NCI-H187 (cell line): Measurements from ENCODE around the gene FBLN5.
"Not testable (repeated sequence)": the region's sequence is repeated elsewhere in the genome, so short reads cannot be mapped to it uniquely, and the experiment has no call there.

Experiments used
- DNase-seq, 2 experiments: peaks; one replicate each; lab custom pipeline; 2025; lab: John Stamatoyannopoulos, UW

The FBLN5 gene

GRCh38 chr14:91884664-91885063, 62.8 kb downstream of the FBLN5 start:
- no peak for DNase-seq

- no peak for DNase-seq
These were observed 63.7 kb downstream of the FBLN5 start for GRCh38 chr14:91883753-91884152.

GRCh38 chr14:91882776-91883175, 64.7 kb downstream of the FBLN5 start:
- DNase-seq = no peak

GRCh38 chr14:91882369-91882768, 65.1 kb downstream of the FBLN5 start:
- no peak for DNase-seq

- DNase-seq = no peak
These were observed 68.3 kb downstream of the FBLN5 start for GRCh38 chr14:91879196-91879595.

GRCh38 chr14:91878274-91878673, 69.2 kb downstream of the FBLN5 start:
- DNase-seq = no peak

GRCh38 chr14:91877376-91877915, 70.0 kb downstream of the FBLN5 start:
- DNase-seq = no peak

- no peak for DNase-seq
These were observed 71.0 kb downstream of the FBLN5 start for GRCh38 chr14:91876492-91876891.

- no peak for DNase-seq
These were observed 71.8 kb downstream of the FBLN5 start for GRCh38 chr14:91875525-91876286.

GRCh38 chr14:91873471-91874415, 73.8 kb downstream of the FBLN5 start:
- peak in 1 of 2 experiments; percentile 19 for DNase-seq

- no peak for DNase-seq
These were observed 74.7 kb downstream of the FBLN5 start for GRCh38 chr14:91872517-91873470.

GRCh38 chr14:91872011-91872501, 75.4 kb downstream of the FBLN5 start:
- no peak for DNase-seq

GRCh38 chr14:91871401-91871800, 76.1 kb downstream of the FBLN5 start:
- DNase-seq = not testable (repeated sequence)

- no peak for DNase-seq
These were observed 76.6 kb downstream of the FBLN5 start for GRCh38 chr14:91870890-91871289.

- DNase-seq = no peak
These were observed 77.5 kb downstream of the FBLN5 start for GRCh38 chr14:91870001-91870400.

- DNase-seq = no peak
These were observed 77.9 kb downstream of the FBLN5 start for GRCh38 chr14:91869556-91869955.

- peak in 1 of 2 experiments; percentile 47 for DNase-seq
These were observed 80.0 kb downstream of the FBLN5 start, which contains the start of gene TC2N for GRCh38 chr14:91867316-91867988. Gene TC2N, minus strand, starts transcription at chr14:91867536. Its CDS starts 53,767 bp downstream, at chr14:91813769.

GRCh38 chr14:91866511-91867295, 80.8 kb downstream of the FBLN5 start:
- no peak for DNase-seq

- no peak for DNase-seq
These were observed 81.4 kb downstream of the FBLN5 start for GRCh38 chr14:91866061-91866460.

GRCh38 chr14:91862417-91862816, 85.1 kb downstream of the FBLN5 start:
- DNase-seq = no peak
